NCI-H187 (cell line): ENCODE measurements around the gene SEMA4F.
"Not testable (repeated sequence)": the region's sequence is repeated elsewhere in the genome, so short reads cannot be mapped to it uniquely, and the experiment has no call there.

Source experiments
- DNase-seq, 2 experiments: peaks; one replicate each; lab custom pipeline; 2025; lab: John Stamatoyannopoulos, UW

The SEMA4F gene

GRCh38 chr2:74653985-74654882 is at the start of gene SEMA4F:
Gene SEMA4F, plus strand, starts transcription at chr2:74654247. Its CDS starts 130 bp downstream, at chr2:74654377.
- peak; percentile 87 to 88 for DNase-seq

DNA sequence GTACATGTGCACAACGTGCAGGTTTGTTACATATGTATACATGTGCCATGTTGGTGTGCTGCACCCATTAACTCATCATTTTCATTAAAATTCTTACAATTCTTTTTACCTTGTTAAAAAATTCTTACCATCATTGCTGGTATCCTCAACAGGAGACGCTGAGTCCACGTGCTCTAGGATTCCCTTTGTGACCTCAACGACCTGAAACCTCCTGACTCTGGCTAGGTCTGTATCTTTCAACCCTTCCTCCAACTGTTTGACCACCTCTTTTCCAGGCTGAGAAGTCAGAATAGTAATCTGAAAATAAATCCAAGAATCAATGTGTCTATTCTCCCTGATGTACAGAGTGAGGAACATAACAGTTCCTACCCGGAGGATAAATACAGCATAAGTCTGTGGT is 47.1 kb upstream of the SEMA4F start:
- no peak for DNase-seq

DNA sequence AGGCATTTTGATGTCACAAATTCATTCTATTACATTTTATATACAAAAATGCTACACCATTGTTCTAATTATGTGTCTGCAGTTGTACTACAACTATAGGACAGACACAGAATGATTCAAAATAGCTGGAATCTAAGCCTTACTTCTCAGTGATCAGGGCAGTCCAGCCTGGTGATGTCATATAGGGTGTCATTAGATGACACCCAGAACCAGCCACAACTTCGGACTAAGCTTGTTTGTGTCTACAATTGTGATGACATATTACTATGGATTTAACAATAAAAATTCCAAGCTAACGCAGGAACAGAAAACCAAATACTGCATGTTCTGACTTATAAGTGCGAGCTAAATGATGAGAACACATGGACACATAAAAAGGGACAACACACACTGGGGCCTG is 36.9 kb upstream of the SEMA4F start:
- DNase-seq, result no peak

DNA sequence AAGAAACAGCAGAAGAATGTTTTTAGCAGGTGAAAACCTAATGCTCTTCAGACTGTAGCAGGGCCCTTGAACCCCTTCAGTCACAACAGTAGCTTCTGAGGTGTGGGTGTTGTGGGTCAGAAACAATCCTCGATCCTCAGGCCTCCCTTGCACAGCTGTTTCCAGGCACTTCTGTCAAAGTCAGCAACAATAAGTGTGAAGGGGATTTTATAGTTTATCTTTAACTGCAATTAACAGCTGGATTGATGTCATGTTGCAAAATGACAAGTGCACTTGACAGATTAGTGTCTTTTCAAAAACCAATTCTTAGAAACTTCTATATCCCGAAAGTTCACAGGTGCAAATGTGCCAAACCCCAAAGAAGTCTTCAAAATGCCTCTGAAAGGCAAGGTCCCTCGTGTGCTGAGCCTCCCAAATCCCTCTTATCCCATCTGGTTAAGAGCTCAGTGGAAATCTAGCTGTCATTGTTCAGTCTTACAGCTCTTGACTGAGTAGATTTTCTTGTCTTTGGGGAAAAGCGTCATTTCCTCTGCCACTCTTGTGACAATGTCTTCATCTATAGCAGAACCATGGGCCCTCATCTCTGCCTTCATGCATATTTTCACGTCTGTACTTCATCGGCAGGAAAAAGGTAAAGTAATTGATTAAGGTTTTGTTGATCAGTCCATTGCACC is 35.5 kb upstream of the SEMA4F start:
- no peak for DNase-seq

- DNase-seq, result no peak
Observed at GRCh38 chr2:74619651-74620297, 34.3 kb upstream of the SEMA4F start.

- no peak for DNase-seq
Observed at GRCh38 chr2:74620671-74621070, 33.4 kb upstream of the SEMA4F start.

DNA sequence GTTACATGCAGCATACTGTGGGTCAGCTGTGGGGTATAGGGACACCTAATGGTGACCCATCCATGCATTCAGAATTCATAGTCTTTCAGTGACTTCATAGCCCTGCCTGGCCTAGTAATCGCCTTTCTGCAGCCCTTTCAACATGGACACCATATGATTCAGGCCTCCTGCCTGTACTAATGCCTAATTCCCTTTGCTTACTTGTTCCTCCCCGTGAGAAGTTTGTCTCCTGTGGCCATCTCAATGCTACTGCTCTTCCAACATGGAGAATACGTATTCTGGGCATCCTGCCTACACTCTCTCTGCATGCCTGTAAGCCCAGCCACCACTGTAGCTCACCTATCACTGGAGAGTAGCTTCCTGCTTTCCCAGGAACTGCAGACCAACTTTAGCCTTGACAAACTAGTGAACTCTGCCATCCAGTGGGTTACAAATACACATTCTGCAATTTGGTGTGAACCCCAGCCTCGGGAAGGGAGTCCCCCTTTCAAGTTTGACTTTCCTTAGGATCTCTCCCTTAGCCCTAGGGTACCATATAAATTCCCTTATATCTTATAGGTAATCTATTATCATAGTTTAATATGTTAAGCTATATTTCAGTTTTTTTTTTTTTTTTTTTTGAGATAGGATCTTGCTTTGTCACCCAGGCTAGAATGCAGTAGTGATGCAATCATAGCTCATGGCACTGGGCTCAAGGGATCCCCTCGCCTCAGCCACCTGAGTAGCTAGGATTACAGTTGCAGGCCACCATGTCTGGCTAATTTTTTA is 28.2 kb upstream of the SEMA4F start:
- no peak for DNase-seq

- no peak for DNase-seq
Observed at GRCh38 chr2:74628538-74629105, 25.4 kb upstream of the SEMA4F start.

- DNase-seq, result not testable (repeated sequence)
Observed at GRCh38 chr2:74630454-74630853, 23.6 kb upstream of the SEMA4F start.

GRCh38 chr2:74632209-74632938 is 21.7 kb upstream of the SEMA4F start:
- DNase-seq, result no peak

DNA sequence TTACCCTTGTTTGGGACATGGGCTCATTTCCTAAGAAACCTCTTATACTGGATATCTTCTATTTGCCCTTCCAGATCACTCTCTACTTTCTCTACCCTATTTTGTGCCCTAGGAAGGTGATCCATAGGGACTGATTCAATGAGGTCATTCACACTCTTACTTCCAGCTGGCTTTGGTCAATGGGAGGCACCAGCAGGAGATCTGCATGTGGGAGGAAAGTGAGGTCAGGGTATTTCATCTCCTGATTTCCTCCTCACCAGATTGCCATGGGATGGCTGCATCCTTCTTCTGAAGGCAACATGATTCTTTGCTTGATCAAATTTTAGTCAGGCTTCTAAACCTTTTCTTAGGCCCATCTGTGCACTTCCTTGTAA is 21.1 kb upstream of the SEMA4F start:
- DNase-seq, result no peak

- DNase-seq, result no peak
Observed at GRCh38 chr2:74639550-74639949, 14.5 kb upstream of the SEMA4F start.

DNA sequence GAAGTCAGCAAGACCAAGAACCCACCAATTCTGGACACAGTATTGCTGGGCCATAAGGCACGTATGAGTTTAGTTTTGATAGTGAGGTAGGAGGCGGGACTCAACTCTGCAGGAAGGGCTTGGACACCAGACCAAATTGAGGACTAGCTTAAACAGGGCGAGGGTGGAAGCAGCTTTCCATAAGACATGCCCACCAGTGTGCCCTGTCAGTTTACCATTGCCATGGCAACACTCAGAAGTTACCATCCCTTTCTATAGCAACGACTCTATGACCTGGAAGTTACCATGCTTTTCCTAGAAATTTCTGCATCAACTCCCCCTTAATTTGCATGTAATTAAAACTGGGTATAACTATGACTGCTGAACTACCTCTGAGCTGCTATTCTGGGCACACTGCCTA is 8.7 kb upstream of the SEMA4F start:
- DNase-seq, result no peak

DNA sequence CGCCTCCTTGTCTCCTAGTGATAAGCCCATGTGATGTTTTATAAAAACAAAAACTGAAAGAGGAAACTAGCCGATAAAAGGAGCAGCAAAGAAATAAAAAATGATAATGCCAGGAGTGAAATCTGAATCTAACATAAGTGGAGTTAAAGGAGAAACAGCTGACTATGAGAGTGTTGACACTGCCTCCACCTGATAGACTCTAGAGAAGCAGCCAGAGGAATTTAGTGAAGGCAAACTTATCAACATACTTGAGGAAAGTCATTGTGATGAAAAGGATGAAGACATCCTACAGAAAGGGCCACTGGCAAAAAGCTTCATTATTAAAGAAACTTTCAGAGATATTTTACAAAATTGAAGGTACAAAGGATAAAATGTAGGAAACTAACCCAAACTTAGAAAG is 7.8 kb upstream of the SEMA4F start:
- no peak for DNase-seq

GRCh38 chr2:74646834-74647482 is 7.1 kb upstream of the SEMA4F start:
- DNase-seq, result no peak

DNA sequence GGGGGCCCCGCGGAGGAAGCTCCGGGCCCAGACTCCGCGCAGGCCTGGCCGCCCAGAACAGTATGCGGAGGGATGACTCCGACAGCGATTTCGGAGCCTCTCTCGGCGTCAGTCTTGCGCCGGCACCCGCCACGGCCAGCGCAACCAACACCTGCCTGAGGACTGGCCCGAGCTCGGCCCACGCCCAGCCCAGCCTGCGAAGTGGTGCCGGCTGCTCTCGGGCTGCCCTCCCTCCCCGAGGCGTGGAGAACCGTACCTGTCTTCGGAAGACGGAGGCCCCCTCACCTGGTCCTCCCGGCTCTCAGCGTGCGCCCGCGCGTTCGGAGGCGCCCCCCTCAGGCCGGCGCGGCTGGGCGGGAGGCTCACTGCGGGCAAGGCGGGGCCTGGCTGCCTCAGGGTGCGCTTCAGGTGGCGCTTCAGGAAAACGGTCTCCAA is 6.0 kb upstream of the SEMA4F start, which contains the start of gene M1AP:
Gene M1AP, minus strand, starts transcription at position 322 of the 435 bp plus-strand sequence. CDS start 8,055 bp downstream, outside the sequence.
- no peak for DNase-seq

DNA sequence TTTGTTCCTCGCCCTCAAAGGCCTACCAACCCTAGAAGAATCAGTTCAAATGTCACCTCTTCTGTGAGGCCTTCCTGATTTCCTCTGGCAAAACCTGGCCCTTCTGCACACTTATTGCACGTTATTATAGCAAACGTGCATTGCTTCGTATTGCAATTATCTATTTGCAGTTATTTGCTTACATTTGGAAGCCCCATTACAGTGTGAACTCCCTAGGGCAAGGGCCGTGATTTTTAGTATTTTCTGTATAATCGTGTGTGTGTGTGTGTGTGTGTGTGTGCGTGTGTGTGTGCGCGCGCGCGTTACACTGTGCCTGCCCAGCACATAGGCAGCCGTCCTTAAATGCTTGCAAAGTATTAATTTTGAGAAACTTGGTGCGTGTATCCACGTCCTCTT is 460 bp upstream of the SEMA4F start:
- DNase-seq, result no peak

- no peak for DNase-seq
Observed at GRCh38 chr2:74655579-74655978, 1.5 kb downstream of the SEMA4F start.

DNA sequence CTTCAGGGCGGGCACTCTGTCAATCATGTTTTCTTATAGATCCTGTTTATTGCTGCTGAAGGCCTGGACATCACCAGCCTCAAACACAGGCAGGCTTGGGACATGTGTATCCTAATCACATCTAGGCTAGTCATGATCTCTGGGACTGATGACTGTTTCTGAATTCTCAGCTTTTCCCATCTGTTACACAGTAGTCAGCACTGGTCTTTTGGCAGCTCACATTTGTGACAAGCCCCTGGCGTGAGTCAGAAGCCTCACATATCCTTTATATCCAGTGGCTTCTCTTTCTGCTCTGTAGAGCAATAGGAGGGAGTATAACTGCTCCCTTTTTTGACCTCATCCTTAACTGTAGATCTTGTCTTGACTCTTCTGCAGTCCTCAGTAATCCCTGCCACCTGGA is 4.5 kb downstream of the SEMA4F start:
- DNase-seq, result no peak

GRCh38 chr2:74659462-74659861 is 5.4 kb downstream of the SEMA4F start:
- DNase-seq, result no peak
